Dendritic cell treated with granulocyte-macrophage colony-stimulating factor and Interleukin-4, amounts not matched to agents 40 ng/mL and 50 ng/mL, for 4 days (primary cell): ENCODE data around the gene UBXN6.

ENCODE experiments used
- H3K27ac Mint-ChIP-seq: one replicate; pipeline ENCODE4 v1.8.0; 2022; ENCODE audit warnings: mild to moderate bottlenecking, mixed read lengths
- H3K27me3 Mint-ChIP-seq: one replicate; pipeline ENCODE4 v1.8.0; 2022; ENCODE audit warnings: mild to moderate bottlenecking, mixed read lengths
- H3K36me3 Mint-ChIP-seq: one replicate; pipeline ENCODE4 v1.8.0; 2022; ENCODE audit warnings: low read depth, mixed read lengths
- H3K4me1 Mint-ChIP-seq: one replicate; pipeline ENCODE4 v1.8.0; 2022; ENCODE audit warnings: low read depth, mixed read lengths
- H3K4me3 Mint-ChIP-seq: one replicate; pipeline ENCODE4 v1.8.0; 2022; ENCODE audit warnings: mild to moderate bottlenecking, moderate library complexity, mixed read lengths
- H3K9me3 Mint-ChIP-seq: one replicate; pipeline ENCODE4 v1.8.0; 2022; ENCODE audit warnings: mixed read lengths
- intact Hi-C: fragments of 100-400 bp; cut with micrococcal nuclease; formaldehyde crosslinking; loops from one replicate; pipeline ENCODE4 v1.15.0; 2022

UBXN6 gene

GRCh38 chr19:4444765-4445741 is 12.5 kb downstream of the UBXN6 start:
- Mint-ChIP-seq H3K4me1 (peaks cover 12% of the 10 kb centered on the region), H3K36me3 (peaks cover 79% of the 10 kb centered on the region), H3K27ac (no peak overlapping the region), H3K4me3 (no peak overlapping the region), H3K27me3 (no peaks in the 10 kb centered on the region), H3K9me3 (no peaks in the 10 kb centered on the region)
- intact Hi-C loops = no loop called here

- H3K36me3 Mint-ChIP-seq = peaks cover 79% of the 10 kb centered on the region
- intact Hi-C loops = no loop called here
- peaks cover 12% of the 10 kb centered on the region for H3K4me1 Mint-ChIP-seq
- H3K27ac Mint-ChIP-seq = no peak overlapping the region
- H3K27me3 Mint-ChIP-seq = no peaks in the 10 kb centered on the region
- no peak overlapping the region for H3K4me3 Mint-ChIP-seq
- H3K9me3 Mint-ChIP-seq = no peaks in the 10 kb centered on the region
These were observed 13.4 kb downstream of the UBXN6 start for GRCh38 chr19:4443966-4444764.

GRCh38 chr19:4443188-4443587 is 14.4 kb downstream of the UBXN6 start:
- H3K27ac Mint-ChIP-seq = no peak overlapping the region
- peaks cover 12% of the 10 kb centered on the region for H3K4me1 Mint-ChIP-seq
- H3K9me3 Mint-ChIP-seq = no peaks in the 10 kb centered on the region
- intact Hi-C loops = no loop called here
- H3K27me3 Mint-ChIP-seq = no peaks in the 10 kb centered on the region
- no peak overlapping the region for H3K4me3 Mint-ChIP-seq
- peaks cover 72% of the 10 kb centered on the region for H3K36me3 Mint-ChIP-seq

- Mint-ChIP-seq H3K27ac (no peak overlapping the region), H3K9me3 (no peaks in the 10 kb centered on the region), H3K36me3 (peaks cover 68% of the 10 kb centered on the region), H3K4me3 (no peak overlapping the region), H3K4me1 (peaks cover 12% of the 10 kb centered on the region), H3K27me3 (no peaks in the 10 kb centered on the region)
- intact Hi-C loops = no loop called here
These were observed 14.8 kb downstream of the UBXN6 start for GRCh38 chr19:4442819-4443146.

- peaks cover 62% of the 10 kb centered on the region for H3K36me3 Mint-ChIP-seq
- H3K27me3 Mint-ChIP-seq = no peaks in the 10 kb centered on the region
- no peak overlapping the region for H3K4me3 Mint-ChIP-seq
- peaks cover 12% of the 10 kb centered on the region for H3K4me1 Mint-ChIP-seq
- H3K9me3 Mint-ChIP-seq = no peaks in the 10 kb centered on the region
- peak overlapping the region; percentile 59 for H3K27ac Mint-ChIP-seq
- intact Hi-C loops = no loop called here
These were observed 15.4 kb downstream of the UBXN6 start for GRCh38 chr19:4441994-4442818.

- H3K36me3 Mint-ChIP-seq = peaks cover 48% of the 10 kb centered on the region
- peaks cover 12% of the 10 kb centered on the region for H3K4me1 Mint-ChIP-seq
- intact Hi-C loops = no loop called here
- H3K4me3 Mint-ChIP-seq = no peak overlapping the region
- H3K27ac Mint-ChIP-seq = no peak overlapping the region
- H3K27me3 Mint-ChIP-seq = no peaks in the 10 kb centered on the region
- H3K9me3 Mint-ChIP-seq = no peaks in the 10 kb centered on the region
These were observed 18.4 kb downstream of the UBXN6 start for GRCh38 chr19:4439243-4439642.

- no peak overlapping the region for H3K4me3 Mint-ChIP-seq
- H3K27ac Mint-ChIP-seq = no peak overlapping the region
- H3K9me3 Mint-ChIP-seq = no peaks in the 10 kb centered on the region
- peaks cover 45% of the 10 kb centered on the region for H3K36me3 Mint-ChIP-seq
- H3K27me3 Mint-ChIP-seq = no peaks in the 10 kb centered on the region
- peaks cover 13% of the 10 kb centered on the region for H3K4me1 Mint-ChIP-seq
- intact Hi-C loops = no loop called here
These were observed 20.5 kb downstream of the UBXN6 start for GRCh38 chr19:4437103-4437502.

GRCh38 chr19:4436231-4436630 is 21.4 kb downstream of the UBXN6 start:
- Mint-ChIP-seq H3K4me1 (peaks cover 19% of the 10 kb centered on the region), H3K4me3 (no peak overlapping the region), H3K36me3 (peaks cover 41% of the 10 kb centered on the region), H3K27ac (no peak overlapping the region), H3K27me3 (no peaks in the 10 kb centered on the region), H3K9me3 (no peaks in the 10 kb centered on the region)
- intact Hi-C loops = no loop called here

GRCh38 chr19:4434391-4434790 is 23.2 kb downstream of the UBXN6 start:
- intact Hi-C loops = no loop called here

GRCh38 chr19:4432918-4433506 is 24.6 kb downstream of the UBXN6 start:
- Mint-ChIP-seq H3K4me1 (peaks cover 44% of the 10 kb centered on the region), H3K36me3 (peaks cover 53% of the 10 kb centered on the region), H3K9me3 (no peaks in the 10 kb centered on the region), H3K27ac (no peak overlapping the region), H3K4me3 (no peak overlapping the region), H3K27me3 (peaks cover 2% of the 10 kb centered on the region)
- intact Hi-C loops = no loop called here

More at GRCh38 chr19:4434391-4434790, 23.2 kb downstream of the UBXN6 start:
- Mint-ChIP-seq H3K4me1 (peaks cover 38% of the 10 kb centered on the region), H3K4me3 (no peak overlapping the region), H3K27me3 (no peaks in the 10 kb centered on the region), H3K36me3 (peaks cover 45% of the 10 kb centered on the region), H3K27ac (no peak overlapping the region), H3K9me3 (no peaks in the 10 kb centered on the region)

GRCh38 chr19:4431808-4432674 is 25.6 kb downstream of the UBXN6 start:
- Mint-ChIP-seq H3K27ac (peak overlapping the region; percentile 83), H3K36me3 (peaks cover 53% of the 10 kb centered on the region), H3K9me3 (no peaks in the 10 kb centered on the region), H3K27me3 (peaks cover 2% of the 10 kb centered on the region), H3K4me1 (peaks cover 44% of the 10 kb centered on the region), H3K4me3 (peak overlapping the region; percentile 59)
- intact Hi-C loops = no loop called here

GRCh38 chr19:4431296-4431695 is 26.3 kb downstream of the UBXN6 start:
- Mint-ChIP-seq H3K27ac (peak overlapping the region; percentile 83), H3K4me3 (no peak overlapping the region), H3K4me1 (peaks cover 44% of the 10 kb centered on the region), H3K27me3 (peaks cover 2% of the 10 kb centered on the region), H3K36me3 (peaks cover 46% of the 10 kb centered on the region), H3K9me3 (no peaks in the 10 kb centered on the region)
- intact Hi-C loops = no loop called here

- Mint-ChIP-seq H3K9me3 (no peaks in the 10 kb centered on the region), H3K36me3 (peaks cover 51% of the 10 kb centered on the region), H3K27ac (peak overlapping the region; percentile 83), H3K27me3 (peaks cover 2% of the 10 kb centered on the region), H3K4me3 (no peak overlapping the region), H3K4me1 (peaks cover 44% of the 10 kb centered on the region)
- intact Hi-C loops = no loop called here
These were observed 26.8 kb downstream of the UBXN6 start for GRCh38 chr19:4430760-4431159.
